HepG2 (cell line): ENCODE measurements around the gene GPC6. TPM values are rescaled to one million over a fixed set of nuclear protein-coding genes. Genes with fewer than 3 reads are reported as not detected.
A peak's percentile ranks its signal among the peaks of the same experiment; 100 is the strongest.

ENCODE experiments used
- ATAC-seq: fragments of 200-7000 bp; cut with Tn5 transposase; 3 replicates; pipeline ENCODE4 v1.9.1; 2020; ENCODE audit warnings: mild to moderate bottlenecking, moderate library complexity
- BruUV-seq: library from RNA; stranded (reverse); fragments of 400-500 nt; replicated peaks from 2 replicates; lab custom pipeline; 2021; lab: Mats Ljungman, UMichigan
- CTCF ChIA-PET: fragments of 300-600 bp; formaldehyde crosslinking; extraction: SDS; loops from one replicate; lab custom pipeline; 2021; ENCODE audit warnings: low total read pairs, inconsistent platforms, low intra/inter-chr PET ratio; lab: Yijun Ruan, JAX
- POLR2A ChIA-PET: fragments of 350-600 bp; sonication (Branson Sonifier 250); formaldehyde crosslinking; loops from one replicate; lab custom pipeline; 2020; ENCODE audit warnings: antibody characterized with exemption, inconsistent platforms; lab: Yijun Ruan, JAX
- DNase-seq: peaks from one replicate; pipeline ENCODE4 v3.0.0-alpha.2; 2015; ENCODE audit warnings: low spot score
- FAIRE-seq: peaks from 3 replicates; lab custom pipeline; 2011; peaks lifted over from hg19 to GRCh38; lab: Jason Lieb, UNC
- H2AFZ ChIP-seq: one replicate; pipeline ENCODE4 v1.6.1; 2011; ENCODE audit warnings: low read length, inconsistent platforms
- H3K27ac ChIP-seq: fragments of 300-600 bp; 3 replicates; pipeline ENCODE4 v1.8.0; 2011; ENCODE audit warnings: mixed run types, mild to moderate bottlenecking, mixed read lengths, low read length, inconsistent platforms; ENCODE audit not compliant: insufficient read depth; ENCODE audit errors: extremely low read length
- H3K27me3 ChIP-seq, 2 experiments: fragments of 200-600 bp in 1 of 2; 2 replicates in 1 of 2; 3 replicates in 1 of 2; pipeline versions ENCODE4 v1.6.0 to v1.8.0; 2011; ENCODE audit warnings: low read length in 2 of 2, mild to moderate bottlenecking in 2 of 2, moderate library complexity in 2 of 2, inconsistent platforms in 1 of 2; ENCODE audit not compliant: insufficient read depth in 2 of 2, control insufficient read depth in 1 of 2
- H3K36me3 ChIP-seq, 2 experiments: fragments of 200-600 bp in 1 of 2; replicated peaks in 1 of 2; 2 replicates in 1 of 2; 3 replicates in 1 of 2; pipeline versions ENCODE4 v1.5.1 to v1.8.0; 2011; ENCODE audit warnings: low read length in 2 of 2, inconsistent platforms in 1 of 2; ENCODE audit not compliant: insufficient read depth in 2 of 2, control insufficient read depth in 1 of 2
- H3K4me1 ChIP-seq: 2 replicates; pipeline ENCODE4 v1.5.1; 2012; ENCODE audit warnings: low read length, inconsistent platforms; ENCODE audit not compliant: insufficient read depth
- H3K4me2 ChIP-seq: 2 replicates; pipeline ENCODE4 v1.6.0; 2011; ENCODE audit warnings: low read depth, low read length, inconsistent platforms
- H3K4me3 ChIP-seq, 3 experiments: fragments of 200-600 bp in 1 of 3; sonication (generic), shearing (Covaris generic) in 1 of 3; replicated peaks in 1 of 3; 2 replicates each; pipeline ENCODE4 v1.5.1; 2011 to 2016; ENCODE audit warnings: low read length in 3 of 3, inconsistent platforms in 2 of 3, low read depth in 2 of 3, mild to moderate bottlenecking in 2 of 3, control low read depth in 1 of 3, mixed read lengths in 1 of 3; ENCODE audit not compliant: insufficient read depth in 1 of 3
- H3K79me2 ChIP-seq: one replicate; pipeline ENCODE4 v1.6.1; 2011; ENCODE audit warnings: low read length, inconsistent platforms; ENCODE audit not compliant: insufficient read depth
- H3K9ac ChIP-seq: 2 replicates; pipeline ENCODE4 v1.6.0; 2011; ENCODE audit warnings: mild to moderate bottlenecking, low read depth, low read length, inconsistent platforms; ENCODE audit not compliant: insufficient read depth
- H3K9me3 ChIP-seq: 2 replicates; pipeline ENCODE4 v1.5.1; 2012; ENCODE audit warnings: mild to moderate bottlenecking, low read length
- H4K20me1 ChIP-seq: 2 replicates; pipeline ENCODE4 v1.6.0; 2011; ENCODE audit warnings: inconsistent platforms, mild to moderate bottlenecking, low read length, moderate library complexity; ENCODE audit not compliant: insufficient read depth
- ARID2 ChIP-seq: sonication (generic); formaldehyde crosslinking; IDR thresholded peaks from 2 replicates; pipeline ENCODE4 v1.8.1; 2022; ENCODE audit warnings: mild to moderate bottlenecking, missing genetic modification reagents, borderline replicate concordance
- CEBPG ChIP-seq: IDR thresholded peaks from 2 replicates; pipeline ENCODE4 v1.6.1; 2016
- CEBPZ ChIP-seq: IDR thresholded peaks from 2 replicates; pipeline ENCODE4 v1.6.1; 2012; ENCODE audit warnings: low read length, improper control_type of control experiment
- EHMT2 ChIP-seq: fragments of 200-600 bp; sonication (generic); IDR thresholded peaks from 2 replicates; pipeline ENCODE4 v1.7.0; 2017; ENCODE audit warnings: antibody characterized with exemption, low read depth, low read length, borderline replicate concordance
- HDAC1 ChIP-seq: sonication (generic); formaldehyde crosslinking; IDR thresholded peaks from 2 replicates; pipeline ENCODE4 v1.5.1; 2020; ENCODE audit warnings: mild to moderate bottlenecking, missing genetic modification reagents
- KDM6A ChIP-seq: IDR thresholded peaks from 2 replicates; pipeline ENCODE4 v1.6.1; 2016; ENCODE audit warnings: low read depth
- MAFF ChIP-seq: IDR thresholded peaks from 2 replicates; pipeline ENCODE4 v1.6.1; 2011; ENCODE audit warnings: low read depth, low read length, improper control_type of control experiment
- MAFK ChIP-seq, 2 experiments: IDR thresholded peaks in 1 of 2; conservative IDR thresholded peaks in 1 of 2; 2 replicates each; pipeline ENCODE4 v1.6.1; 2011; ENCODE audit warnings: improper control_type of control experiment in 2 of 2, low read length in 2 of 2
- NCOA2 ChIP-seq: sonication (generic); formaldehyde crosslinking; IDR thresholded peaks from 2 replicates; pipeline ENCODE4 v1.8.0; 2022; ENCODE audit warnings: inconsistent platforms
- RBFOX2 ChIP-seq: fragments of 200-400 bp; formaldehyde crosslinking; IDR thresholded peaks from 2 replicates; pipeline ENCODE4 v1.6.1; 2017; ENCODE audit warnings: low read depth, mild to moderate bottlenecking, low read length
- SALL1 ChIP-seq: sonication (generic); formaldehyde crosslinking; IDR thresholded peaks from 2 replicates; pipeline ENCODE4 v1.8.0; 2022; ENCODE audit warnings: mild to moderate bottlenecking, missing genetic modification reagents
- ZNF430 ChIP-seq: sonication (generic); formaldehyde crosslinking; IDR thresholded peaks from 2 replicates; pipeline ENCODE4 v1.9.0; 2021; ENCODE audit warnings: mild to moderate bottlenecking, missing genetic modification reagents
- ZNF629 ChIP-seq: sonication (generic); formaldehyde crosslinking; conservative IDR thresholded peaks from 2 replicates; pipeline ENCODE4 v1.5.0; 2020; ENCODE audit warnings: missing genetic modification reagents
- WGBS: methylation state at CpG from one replicate; pipeline ENCODE4 v1.1.6; 2017; ENCODE audit warnings: low lambda C conversion rate; 5-methylcytosine and 5-hydroxymethylcytosine counted together
- in situ Hi-C: cut with HindIII; loops from 2 replicates; pipeline ENCODE4 v1.10.0; 2017; ENCODE audit warnings: low pct_unique_long_range_greater_than_20kb; ENCODE audit not compliant: extremely low pct_ligation_motif_present
- intact Hi-C: fragments of 100-400 bp; cut with micrococcal nuclease; formaldehyde crosslinking; loops from one replicate; pipeline ENCODE4 v1.10.0; 2022; ENCODE audit not compliant: unreplicated experiment
- polyA plus RNA-seq, 8 experiments: library from polyadenylated mRNA; depleted of rRNA in 3 of 8; stranded (reverse) in 7 of 8; unstranded in 1 of 8; fragments of >200 nt; fragmentation: Illumina TruSeq in 4 of 8; extraction: Trizol in 4 of 8; gene quantifications; 2 replicates each; pipeline versions ENCODE4 v1.2.1 to v1.2.3, GENCODE V29; 2011 to 2016; ENCODE audit warnings: low read depth in 4 of 8, missing spikeins in 1 of 8, mixed read lengths in 1 of 8; ENCODE audit not compliant: insufficient read depth in 1 of 8
- total RNA-seq, 5 experiments: library from RNA; depleted of rRNA; stranded (reverse); fragments of >200 nt; fragmentation: Illumina TruSeq; extraction: Trizol; gene quantifications; 2 replicates each; pipeline ENCODE4 v1.2.3, GENCODE V29; 2016; ENCODE audit warnings: low read depth in 1 of 5
- TF ChIP-seq, protein P1 (sequence below): IDR thresholded peaks from 2 replicates; pipeline ENCODE4 v1.6.1; 2012; ENCODE audit warnings: inconsistent platforms

GPC6 gene
- total and polyA plus RNA-seq, 2 of the 13 experiments (the other 11 are each of a cell fraction or from before 2014, with no cell fraction given), result 24.5 to 33.9 TPM

DNA sequence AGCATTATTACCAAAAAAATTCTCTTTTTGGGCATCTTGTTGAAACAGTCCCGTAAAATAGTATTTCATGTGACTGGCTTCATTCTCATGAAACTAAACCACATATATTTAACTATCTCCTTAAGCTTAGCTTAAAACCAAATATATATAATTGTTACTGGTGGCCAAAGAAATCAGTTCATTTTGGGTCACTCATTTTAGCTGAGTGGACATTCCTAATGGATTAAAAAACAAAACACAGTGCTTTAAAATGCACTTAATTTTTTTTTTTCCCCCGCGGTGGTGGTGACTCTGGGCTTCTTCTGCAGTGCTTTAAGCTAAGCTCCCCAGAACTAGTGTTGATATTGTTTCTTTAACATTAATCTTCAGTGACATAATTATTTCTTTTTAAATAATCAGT is 540.1 kb downstream of the GPC6 start:
- CTCF ChIA-PET, result no interaction called here
- peak overlapping the region; percentile 98 for H3K27ac ChIP-seq
- intact Hi-C loops (loop anchor here (2.0 kb wide), 1 partner anchor 518 kb away; no protein-coding TSS in a partner anchor), in situ Hi-C loops (loop anchor here (25.0 kb wide), 1 partner anchor 529 kb away; the partner anchor contains the start of gene GPC6)
- no peaks in the 10 kb centered on the region for H4K20me1 ChIP-seq
- H3K27me3 ChIP-seq, result no peaks in the 10 kb centered on the region
- FAIRE-seq (no peak), ATAC-seq (no peak), DNase-seq (no peak)
- POLR2A ChIA-PET, result interaction anchor here (0.7 to 2.9 kb wide), 15 partner anchors 9 to 578 kb away, joined by 3 to 17 read pairs (median 6); no protein-coding TSS in a partner anchor
- BruUV-seq, result TSS peak; percentile 92
- H3K4me2 ChIP-seq, result peak overlapping the region; percentile 77
- no peaks in the 10 kb centered on the region for H3K36me3 ChIP-seq
- H3K9me3 ChIP-seq, result peaks cover 15% of the 10 kb centered on the region; the same call in 1 of the 2 replicates
- H3K9ac ChIP-seq, result peak overlapping the region; percentile 73
- H3K4me1 ChIP-seq, result peaks cover 41% of the 10 kb centered on the region
- peak overlapping the region; percentile 66 for H2AFZ ChIP-seq
- WGBS, result 32% methylated on average over 3 of the region's 3 CpGs
- TF ChIP-seq ZNF430 (CRISPR knock-in tag), result 0 out of 2 replicates have a peak, but pooled peaks have one; percentile 1
- peak; percentile 77 for TF ChIP-seq MAFF
- TF ChIP-seq MAFK (conservative IDR thresholded peaks at IDR 0.05 in 1 of 2, IDR thresholded peaks at IDR 0.05 in 1 of 2; ENCODE audit: low read length in 2 of 2), result peak; percentile 81
- no peak for TF ChIP-seq ARID2 (CRISPR knock-in tag)
- TF ChIP-seq, all 625 proteins: peak for 3
- H3K79me2 ChIP-seq, result no peaks in the 10 kb centered on the region
- peak overlapping the region; percentile 32 to 58 (median 56); a peak in 5 of 6 replicates for H3K4me3 ChIP-seq

DNA sequence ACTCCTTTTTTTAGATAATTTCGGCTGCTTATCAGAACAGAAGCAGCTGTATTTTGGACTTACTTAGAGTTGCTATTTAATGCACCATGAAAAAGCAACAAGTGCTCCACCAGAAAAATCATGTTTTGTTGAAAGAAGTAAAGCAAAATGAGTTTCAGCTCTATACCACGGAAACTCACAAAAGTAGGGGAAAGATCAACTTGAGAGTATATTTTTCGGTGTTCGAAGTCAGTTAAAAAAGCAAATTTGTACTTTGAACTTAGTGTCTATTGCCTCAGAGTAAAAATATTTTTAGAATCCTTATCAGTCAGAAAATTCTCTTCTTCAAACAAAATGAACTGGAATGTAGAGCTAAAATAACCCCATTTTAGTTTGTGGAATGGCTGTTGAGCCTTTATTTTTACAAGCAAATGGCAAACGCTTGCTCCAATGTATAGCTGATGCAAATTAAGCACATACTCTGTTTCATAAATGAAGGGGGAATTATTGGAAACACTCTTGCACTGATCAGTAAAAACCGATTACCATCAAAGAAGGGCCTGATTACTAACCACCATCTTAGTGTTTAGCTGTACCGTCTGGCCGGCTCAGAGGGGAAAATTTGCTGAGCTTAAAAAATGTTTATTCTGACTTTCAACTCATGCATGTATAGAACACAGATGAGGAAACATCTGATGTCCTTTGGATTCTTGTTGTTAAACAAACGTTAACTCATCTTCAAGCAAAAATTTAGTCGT is 540.7 kb downstream of the GPC6 start:
- WGBS, result under 1% methylated on average over 10 of the region's 10 CpGs
- H3K4me3 ChIP-seq, result peak overlapping the region; percentile 32 to 58 (median 56); a peak in 5 of 6 replicates
- H3K36me3 ChIP-seq, result no peaks in the 10 kb centered on the region
- intact Hi-C loops (loop anchor here (2.0 kb wide), 1 partner anchor 519 kb away; no protein-coding TSS in a partner anchor), in situ Hi-C loops (loop anchor here (25.0 kb wide), 1 partner anchor 530 kb away; the partner anchor contains the start of gene GPC6)
- peak overlapping the region; percentile 66 for H2AFZ ChIP-seq
- FAIRE-seq (peak; percentile 23), DNase-seq (peak; percentile 85), ATAC-seq (peak; percentile 81)
- no peaks in the 10 kb centered on the region for H4K20me1 ChIP-seq
- peaks cover 9% of the 10 kb centered on the region; the same call in 1 of the 2 replicates for H3K9me3 ChIP-seq
- no TSS peak for BruUV-seq
- no peaks in the 10 kb centered on the region for H3K79me2 ChIP-seq
- H3K4me2 ChIP-seq, result peak overlapping the region; percentile 77
- ChIA-PET CTCF (no interaction called here), POLR2A (interaction anchor here (0.7 to 2.9 kb wide), 18 partner anchors 8 to 577 kb away, joined by 3 to 17 read pairs (median 4); no protein-coding TSS in a partner anchor)
- H3K27ac ChIP-seq, result peak overlapping the region; percentile 98
- H3K4me1 ChIP-seq, result peaks cover 41% of the 10 kb centered on the region
- no peaks in the 10 kb centered on the region for H3K27me3 ChIP-seq
- peak overlapping the region; percentile 73 for H3K9ac ChIP-seq
- peak; percentile 44; the same call in 1 of the 2 replicates for TF ChIP-seq KDM6A (CRISPR knock-in tag)
- peak; percentile 83; the same call in 1 of the 2 replicates for TF ChIP-seq EHMT2
- TF ChIP-seq RBFOX2, result peak; percentile 44; the same call in 1 of the 2 replicates
- peak; percentile 76 for TF ChIP-seq CEBPG (CRISPR knock-in tag)
- TF ChIP-seq, protein P1, sequence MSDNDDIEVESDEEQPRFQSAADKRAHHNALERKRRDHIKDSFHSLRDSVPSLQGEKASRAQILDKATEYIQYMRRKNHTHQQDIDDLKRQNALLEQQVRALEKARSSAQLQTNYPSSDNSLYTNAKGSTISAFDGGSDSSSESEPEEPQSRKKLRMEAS, result 0 out of 2 replicates have a peak, but pooled peaks have one; percentile 2
- 0 out of 2 replicates have a peak, but pooled peaks have one; percentile 29 for TF ChIP-seq HDAC1 (CRISPR knock-in tag)
- peak; percentile 77 for TF ChIP-seq NCOA2 (CRISPR knock-in tag)
- no peak for TF ChIP-seq SALL1 (CRISPR knock-in tag)
- TF ChIP-seq CEBPZ, result no peak
- TF ChIP-seq ZNF629 (CRISPR knock-in tag), result 0 out of 2 replicates have a peak, but pooled peaks have one; percentile 24
